OCI-LY7 (cell line): ENCODE data around the gene LAX1. TPM values are rescaled to one million over a fixed set of nuclear protein-coding genes. Genes with fewer than 3 reads are reported as not detected.
A peak's percentile ranks its signal among the peaks of the same experiment; 100 is the strongest.

Experiments
- BruUV-seq: library from RNA; stranded (reverse); fragments of 400-500 nt; replicated peaks from 2 replicates; lab custom pipeline; 2021; lab: Mats Ljungman, UMichigan
- CTCF ChIA-PET: fragments of 300-600 bp; sonication (Branson Sonifier 250); formaldehyde crosslinking; loops from one replicate; lab custom pipeline; 2022; ENCODE audit warnings: antibody characterized with exemption; ENCODE audit not compliant: unreplicated experiment; lab: Charles Lee
- POLR2A ChIA-PET: fragments of 300-600 bp; sonication (Branson Sonifier 250); formaldehyde crosslinking; loops from one replicate; lab custom pipeline; 2022; ENCODE audit warnings: antibody characterized with exemption; lab: Charles Lee
- DNase-seq: peaks from one replicate; pipeline ENCODE4 v3.0.0-alpha.2; 2015; ENCODE audit warnings: low spot score
- H2AFZ ChIP-seq: fragments of 200-600 bp; sonication (generic), shearing (Covaris generic); 2 replicates; pipeline ENCODE4 v1.6.1; 2014; ENCODE audit warnings: mild to moderate bottlenecking, antibody characterized with exemption, low read length, moderate library complexity
- H3K27ac ChIP-seq: fragments of 200-600 bp; sonication (generic); 2 replicates; pipeline ENCODE4 v1.5.1; 2014; ENCODE audit warnings: mixed run types, low read depth, mild to moderate bottlenecking, moderate library complexity, low read length, inconsistent platforms; ENCODE audit not compliant: poor library complexity, severe bottlenecking
- H3K36me3 ChIP-seq: fragments of 200-600 bp; sonication (generic); 2 replicates; pipeline ENCODE4 v1.6.1; 2014; ENCODE audit warnings: mild to moderate bottlenecking, antibody characterized with exemption, low read length, moderate library complexity, mixed read lengths; ENCODE audit not compliant: insufficient read depth
- H3K4me1 ChIP-seq: fragments of 200-600 bp; sonication (generic); 2 replicates; pipeline ENCODE4 v1.5.1; 2014; ENCODE audit warnings: mild to moderate bottlenecking, low read length; ENCODE audit not compliant: insufficient read depth, poor library complexity, severe bottlenecking
- H3K4me2 ChIP-seq: fragments of 200-600 bp; sonication (generic); 2 replicates; pipeline ENCODE4 v1.6.1; 2014; ENCODE audit warnings: mild to moderate bottlenecking, low read length
- H3K4me3 ChIP-seq: fragments of 200-600 bp; sonication (generic); 2 replicates; pipeline ENCODE4 v1.5.1; 2014; ENCODE audit warnings: mild to moderate bottlenecking, low read depth, low read length; ENCODE audit not compliant: poor library complexity, severe bottlenecking
- H3K79me2 ChIP-seq: fragments of 200-600 bp; sonication (generic); 2 replicates; pipeline ENCODE4 v1.6.1; 2016; ENCODE audit warnings: low read depth, mild to moderate bottlenecking, low read length, moderate library complexity, mixed read lengths; ENCODE audit not compliant: insufficient read depth
- H3K9me2 ChIP-seq: fragments of 200-600 bp; sonication (generic); 2 replicates; pipeline ENCODE4 v1.6.1; 2016; ENCODE audit warnings: mild to moderate bottlenecking, low read length, mixed read lengths; ENCODE audit not compliant: insufficient read depth
- H3K9me3 ChIP-seq: fragments of 200-600 bp; sonication (generic); 2 replicates; pipeline ENCODE4 v1.6.1; 2014; ENCODE audit warnings: mild to moderate bottlenecking, mixed run types, low read length, mixed read lengths
- H4K20me1 ChIP-seq: fragments of 200-600 bp; sonication (generic); 2 replicates; pipeline ENCODE4 v1.6.1; 2014; ENCODE audit warnings: mild to moderate bottlenecking, antibody characterized with exemption, low read length, moderate library complexity, mixed read lengths; ENCODE audit not compliant: insufficient read depth
- CTCF ChIP-seq: fragments of 200-600 bp; sonication (generic); conservative IDR thresholded peaks from 2 replicates; pipeline ENCODE4 v1.5.1; 2014; ENCODE audit warnings: mild to moderate bottlenecking, antibody characterized with exemption, low read length, moderate library complexity, mixed read lengths
- EZH2phosphoT487 ChIP-seq: fragments of 200-600 bp; sonication (generic); IDR thresholded peaks from 2 replicates; pipeline ENCODE4 v1.6.1; 2018; ENCODE audit warnings: low read depth, borderline replicate concordance, mild to moderate bottlenecking, mixed run types, antibody characterized with exemption, low read length, moderate library complexity, mixed read lengths
- intact Hi-C: fragments of 100-400 bp; cut with micrococcal nuclease; formaldehyde crosslinking; loops from one replicate; pipeline ENCODE4 v1.10.0; 2022; ENCODE audit not compliant: unreplicated experiment
- small RNA-seq: library from RNA; depleted of rRNA; stranded (forward); fragments of <200 nt; gene quantifications from one replicate; pipeline ENCODE3, GENCODE V24; 2014
- total RNA-seq, 2 experiments: library from RNA; depleted of rRNA in 1 of 2; stranded (reverse); fragments of >200 nt in 1 of 2; shearing (Covaris generic) in 1 of 2; gene quantifications; 2 replicates each; pipeline ENCODE4 v1.2.3, GENCODE V29; 2014 to 2022

Gene LAX1
- total RNA-seq, 2 experiments from 2014 or later: 20.3 to 63.8 TPM

- CTCF ChIA-PET: no interaction called here
- intact Hi-C loops: no loop called here
- peaks cover 57% of the 10 kb centered on the region for H3K79me2 ChIP-seq
These were observed 58.3 kb downstream of the LAX1 start for GRCh38 chr1:203823306-203823705.

More at GRCh38 chr1:203823306-203823705, 58.3 kb downstream of the LAX1 start:
- Histone ChIP-seq H3K27ac (no peak overlapping the region), H4K20me1 (no peaks in the 10 kb centered on the region), H3K36me3 (peaks cover 93% of the 10 kb centered on the region), H3K4me2 (no peak overlapping the region), H3K9me3 (no peaks in the 10 kb centered on the region), H3K4me1 (peaks cover 13% of the 10 kb centered on the region), H3K4me3 (no peak overlapping the region), H3K9me2 (no peaks in the 10 kb centered on the region), H2AFZ (no peak overlapping the region)
- DNase-seq: no peak
- POLR2A ChIA-PET: no interaction called here
- no TSS peak for BruUV-seq
- TF ChIP-seq EZH2phosphoT487: no peak
- TF ChIP-seq CTCF: no peak

Small RNA genes lying within 50 kb of the gene (small RNA-seq; reads per million reads assigned to genes)
- gene SNORA77 (90.4 reads per million, percentile 99 among the genes with 10 or more reads in this experiment), gene ZC3H11A (1.3 reads per million, percentile 61 among the genes with 10 or more reads in this experiment)

Other genes with a start within 250 kb of the LAX1 start
- 7.5 and 8.5 TPM in 2 replicates for gene ATP2B4, start 138.4 kb upstream of the LAX1 start, total RNA-seq (2014; rRNA removed; shearing (Covaris generic))
- gene ATP2B4, start 138.4 kb upstream of the LAX1 start, total RNA-seq (2022): 16.6 and 16.7 TPM in 2 replicates
- 9.1 and 12.2 TPM in 2 replicates for gene ZBED6, start 30.4 kb downstream of the LAX1 start, total RNA-seq (2014; rRNA removed; shearing (Covaris generic))
- gene ZBED6, start 30.4 kb downstream of the LAX1 start, total RNA-seq (2022): 32.1 and 35.8 TPM in 2 replicates
- 143 and 150 TPM in 2 replicates for gene ZC3H11A, start 30.4 kb downstream of the LAX1 start, total RNA-seq (2014; rRNA removed; shearing (Covaris generic))
- 113 and 126 TPM in 2 replicates for gene ZC3H11A, start 30.4 kb downstream of the LAX1 start, total RNA-seq (2022)
- gene SNRPE, start 96.4 kb downstream of the LAX1 start, total RNA-seq (2014; rRNA removed; shearing (Covaris generic)): 95.9 and 109 TPM in 2 replicates
- 299 and 322 TPM in 2 replicates for gene SNRPE, start 96.4 kb downstream of the LAX1 start, total RNA-seq (2022)